C4-2B (cell line): ENCODE data around the gene GABPB1.
A peak's percentile ranks its signal among the peaks of the same experiment; 100 is the strongest.

Experiments used
- H3K27ac ChIP-seq: fragments of 450-650 bp; 2 replicates; pipeline ENCODE4 v1.5.1; 2017
- CTCF ChIP-seq: fragments of 450-650 bp; conservative IDR thresholded peaks from 2 replicates; pipeline ENCODE4 v1.5.1; 2017; ENCODE audit warnings: mild to moderate bottlenecking
- ZFX ChIP-seq: fragments of 450-650 bp; IDR thresholded peaks from 2 replicates; pipeline ENCODE4 v1.6.1; 2017

Gene GABPB1

GRCh38 chr15:50320504-50320903 lies 34.5 kb downstream of the GABPB1 start:
- H3K27ac ChIP-seq = no peak overlapping the region
- no peak for TF ChIP-seq CTCF
- no peak for TF ChIP-seq ZFX

- TF ChIP-seq CTCF = no peak
- H3K27ac ChIP-seq = no peak overlapping the region
Observed at GRCh38 chr15:50318697-50319096, 36.3 kb downstream of the GABPB1 start.

GRCh38 chr15:50315814-50316630 lies 39.0 kb downstream of the GABPB1 start:
- TF ChIP-seq CTCF (peak; percentile 84), ZFX (no peak)

GRCh38 chr15:50312636-50313035 lies 42.4 kb downstream of the GABPB1 start:
- H3K27ac ChIP-seq = no peak overlapping the region
- no peak for TF ChIP-seq ZFX
- TF ChIP-seq CTCF = no peak

More at GRCh38 chr15:50315814-50316630, 39.0 kb downstream of the GABPB1 start:
- H3K27ac ChIP-seq = no peak overlapping the region

GRCh38 chr15:50307799-50308198 lies 47.2 kb downstream of the GABPB1 start:
- H3K27ac ChIP-seq = no peak overlapping the region
- TF ChIP-seq CTCF = no peak
- no peak for TF ChIP-seq ZFX

GRCh38 chr15:50304836-50305235 lies 50.2 kb downstream of the GABPB1 start:
- TF ChIP-seq ZFX = no peak
- TF ChIP-seq CTCF = no peak
- H3K27ac ChIP-seq = no peak overlapping the region

- no peak overlapping the region for H3K27ac ChIP-seq
- no peak for TF ChIP-seq CTCF
Observed at GRCh38 chr15:50302581-50302980, 52.4 kb downstream of the GABPB1 start.
